ENCODE measurements around the gene SPTLC2.

The SPTLC2 gene

GRCh38 chr14:77579780-77580179, 36.7 kb downstream of the SPTLC2 start:
- H3K79me2 ChIP-seq (ENCODE audit: insufficient read depth, low read length) = peaks cover 39% of the 10 kb centered on the region

GRCh38 chr14:77579065-77579464, 37.4 kb downstream of the SPTLC2 start:
- H3K4me2 ChIP-seq (ENCODE audit: low read depth, low read length, poor library complexity, severe bottlenecking) = no peak overlapping the region
- H3K9ac ChIP-seq (ENCODE audit: low read depth, low read length, poor library complexity, severe bottlenecking) = no peak overlapping the region
- H3K9me3 ChIP-seq (ENCODE audit: insufficient read depth, low read depth, low read length) = no peaks in the 10 kb centered on the region
- no peak overlapping the region for H2AFZ ChIP-seq (ENCODE audit: low read length)
- no peaks in the 10 kb centered on the region; the same call in 1 of the 2 replicates for H3F3A ChIP-seq (ENCODE audit: low read depth)
- H4K20me1 ChIP-seq (ENCODE audit: insufficient read depth, low read length, poor library complexity, severe bottlenecking) = peaks cover 7% of the 10 kb centered on the region
- H3K27me3 ChIP-seq (ENCODE audit: insufficient read depth, low read length, poor library complexity, severe bottlenecking) = no peaks in the 10 kb centered on the region
- H3K79me2 ChIP-seq (ENCODE audit: insufficient read depth, low read length) = peaks cover 33% of the 10 kb centered on the region
- no peak overlapping the region for H3K4me3 ChIP-seq (ENCODE audit: low read length, poor library complexity, severe bottlenecking)
- H3K9me2 ChIP-seq (replicated peaks; ENCODE audit: low read depth, low read length) = no peaks in the 10 kb centered on the region
- peaks cover 32% of the 10 kb centered on the region; the same call in 1 of the 2 replicates for H3K36me3 ChIP-seq (ENCODE audit: insufficient read depth, low read length)
- H3K4me1 ChIP-seq (ENCODE audit: insufficient read depth, low read length, poor library complexity, severe bottlenecking) = peaks cover 8% of the 10 kb centered on the region
- TF ChIP-seq EZH2phosphoT487 (IDR thresholded peaks at IDR 0.05; ENCODE audit: borderline replicate concordance) (no peak), CTCF (conservative IDR thresholded peaks at IDR 0.05; ENCODE audit: low read length) (no peak)

More at GRCh38 chr14:77579780-77580179, 36.7 kb downstream of the SPTLC2 start:
- no peak overlapping the region for H3K9ac ChIP-seq (ENCODE audit: low read depth, low read length, poor library complexity, severe bottlenecking)
- no peak overlapping the region for H3K4me2 ChIP-seq (ENCODE audit: low read depth, low read length, poor library complexity, severe bottlenecking)
- H3K9me3 ChIP-seq (ENCODE audit: insufficient read depth, low read depth, low read length) = no peaks in the 10 kb centered on the region
- peaks cover 10% of the 10 kb centered on the region for H4K20me1 ChIP-seq (ENCODE audit: insufficient read depth, low read length, poor library complexity, severe bottlenecking)
- H3K9me2 ChIP-seq (replicated peaks; ENCODE audit: low read depth, low read length) = no peaks in the 10 kb centered on the region
- TF ChIP-seq EZH2phosphoT487 (IDR thresholded peaks at IDR 0.05; ENCODE audit: borderline replicate concordance) (no peak), CTCF (conservative IDR thresholded peaks at IDR 0.05; ENCODE audit: low read length) (no peak)
- no peak overlapping the region for H3K4me3 ChIP-seq (ENCODE audit: low read length, poor library complexity, severe bottlenecking)
- no peaks in the 10 kb centered on the region for H3K27me3 ChIP-seq (ENCODE audit: insufficient read depth, low read length, poor library complexity, severe bottlenecking)
- H3F3A ChIP-seq (ENCODE audit: low read depth) = no peaks in the 10 kb centered on the region; the same call in 1 of the 2 replicates
- peaks cover 25% of the 10 kb centered on the region; the same call in 1 of the 2 replicates for H3K36me3 ChIP-seq (ENCODE audit: insufficient read depth, low read length)
- peaks cover 8% of the 10 kb centered on the region for H3K4me1 ChIP-seq (ENCODE audit: insufficient read depth, low read length, poor library complexity, severe bottlenecking)
- H2AFZ ChIP-seq (ENCODE audit: low read length) = no peak overlapping the region

GRCh38 chr14:77574446-77575115, 41.9 kb downstream of the SPTLC2 start:
- H3K9me3 ChIP-seq (ENCODE audit: insufficient read depth, low read depth, low read length) = no peaks in the 10 kb centered on the region
- TF ChIP-seq EZH2phosphoT487 (IDR thresholded peaks at IDR 0.05; ENCODE audit: borderline replicate concordance) (no peak), CTCF (conservative IDR thresholded peaks at IDR 0.05; ENCODE audit: low read length) (no peak)
- no peaks in the 10 kb centered on the region for H3K9me2 ChIP-seq (replicated peaks; ENCODE audit: low read depth, low read length)

More at GRCh38 chr14:77574446-77575115, 41.9 kb downstream of the SPTLC2 start:
- H3K27me3 ChIP-seq (ENCODE audit: insufficient read depth, low read length, poor library complexity, severe bottlenecking) = no peaks in the 10 kb centered on the region
- peaks cover 11% of the 10 kb centered on the region; the same call in 1 of the 2 replicates for H3K79me2 ChIP-seq (ENCODE audit: insufficient read depth, low read length)
- no peak overlapping the region for H3K9ac ChIP-seq (ENCODE audit: low read depth, low read length, poor library complexity, severe bottlenecking)
- no peak overlapping the region for H3K4me3 ChIP-seq (ENCODE audit: low read length, poor library complexity, severe bottlenecking)
- H3F3A ChIP-seq (ENCODE audit: low read depth) = no peaks in the 10 kb centered on the region
- H3K4me1 ChIP-seq (ENCODE audit: insufficient read depth, low read length, poor library complexity, severe bottlenecking) = no peaks in the 10 kb centered on the region
- H3K36me3 ChIP-seq (ENCODE audit: insufficient read depth, low read length) = peaks cover 46% of the 10 kb centered on the region; the same call in 1 of the 2 replicates
- no peak overlapping the region for H2AFZ ChIP-seq (ENCODE audit: low read length)
- peaks cover 4% of the 10 kb centered on the region for H4K20me1 ChIP-seq (ENCODE audit: insufficient read depth, low read length, poor library complexity, severe bottlenecking)
- H3K4me2 ChIP-seq (ENCODE audit: low read depth, low read length, poor library complexity, severe bottlenecking) = no peak overlapping the region
